ENCODE measurements around the gene LMO4. TPM values are rescaled to one million over a fixed set of nuclear protein-coding genes. Genes with fewer than 3 reads are reported as not detected.

The LMO4 gene
- total and polyA plus RNA-seq, 2 experiments from 2014 or later: 35.6 to 96.2 TPM

DNA sequence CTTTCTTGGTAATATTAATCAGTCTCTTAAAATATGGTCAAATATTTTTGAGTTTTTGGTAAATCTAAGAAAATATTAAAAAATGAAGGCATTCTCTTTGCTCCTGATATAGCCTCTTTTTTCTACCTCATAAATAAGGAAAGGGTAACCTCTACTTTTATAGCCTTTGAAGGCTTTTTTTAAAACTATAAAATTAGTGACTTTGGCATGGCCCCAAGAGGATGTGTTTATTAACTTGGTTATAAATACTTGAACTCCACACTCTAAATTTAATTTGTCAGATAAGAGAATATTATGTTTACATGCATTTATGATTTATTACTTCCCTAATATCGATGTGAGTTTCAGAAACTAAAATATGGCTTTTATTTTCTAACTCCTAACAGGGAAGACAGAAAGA, 60.3 kb downstream of the LMO4 start (continued):
- no peak for TF ChIP-seq ETS1 (IDR thresholded peaks at IDR 0.05)
- no peak for TF ChIP-seq ZNF331 (CRISPR knock-in tag; IDR thresholded peaks at IDR 0.05; ENCODE audit: low read depth)
- no peak for TF ChIP-seq POLR2AphosphoS5 (IDR thresholded peaks at IDR 0.05; ENCODE audit: low read depth)
- no peak for TF ChIP-seq NANOG (IDR thresholded peaks at IDR 0.05; ENCODE audit: borderline replicate concordance)
- TF ChIP-seq, protein P1, sequence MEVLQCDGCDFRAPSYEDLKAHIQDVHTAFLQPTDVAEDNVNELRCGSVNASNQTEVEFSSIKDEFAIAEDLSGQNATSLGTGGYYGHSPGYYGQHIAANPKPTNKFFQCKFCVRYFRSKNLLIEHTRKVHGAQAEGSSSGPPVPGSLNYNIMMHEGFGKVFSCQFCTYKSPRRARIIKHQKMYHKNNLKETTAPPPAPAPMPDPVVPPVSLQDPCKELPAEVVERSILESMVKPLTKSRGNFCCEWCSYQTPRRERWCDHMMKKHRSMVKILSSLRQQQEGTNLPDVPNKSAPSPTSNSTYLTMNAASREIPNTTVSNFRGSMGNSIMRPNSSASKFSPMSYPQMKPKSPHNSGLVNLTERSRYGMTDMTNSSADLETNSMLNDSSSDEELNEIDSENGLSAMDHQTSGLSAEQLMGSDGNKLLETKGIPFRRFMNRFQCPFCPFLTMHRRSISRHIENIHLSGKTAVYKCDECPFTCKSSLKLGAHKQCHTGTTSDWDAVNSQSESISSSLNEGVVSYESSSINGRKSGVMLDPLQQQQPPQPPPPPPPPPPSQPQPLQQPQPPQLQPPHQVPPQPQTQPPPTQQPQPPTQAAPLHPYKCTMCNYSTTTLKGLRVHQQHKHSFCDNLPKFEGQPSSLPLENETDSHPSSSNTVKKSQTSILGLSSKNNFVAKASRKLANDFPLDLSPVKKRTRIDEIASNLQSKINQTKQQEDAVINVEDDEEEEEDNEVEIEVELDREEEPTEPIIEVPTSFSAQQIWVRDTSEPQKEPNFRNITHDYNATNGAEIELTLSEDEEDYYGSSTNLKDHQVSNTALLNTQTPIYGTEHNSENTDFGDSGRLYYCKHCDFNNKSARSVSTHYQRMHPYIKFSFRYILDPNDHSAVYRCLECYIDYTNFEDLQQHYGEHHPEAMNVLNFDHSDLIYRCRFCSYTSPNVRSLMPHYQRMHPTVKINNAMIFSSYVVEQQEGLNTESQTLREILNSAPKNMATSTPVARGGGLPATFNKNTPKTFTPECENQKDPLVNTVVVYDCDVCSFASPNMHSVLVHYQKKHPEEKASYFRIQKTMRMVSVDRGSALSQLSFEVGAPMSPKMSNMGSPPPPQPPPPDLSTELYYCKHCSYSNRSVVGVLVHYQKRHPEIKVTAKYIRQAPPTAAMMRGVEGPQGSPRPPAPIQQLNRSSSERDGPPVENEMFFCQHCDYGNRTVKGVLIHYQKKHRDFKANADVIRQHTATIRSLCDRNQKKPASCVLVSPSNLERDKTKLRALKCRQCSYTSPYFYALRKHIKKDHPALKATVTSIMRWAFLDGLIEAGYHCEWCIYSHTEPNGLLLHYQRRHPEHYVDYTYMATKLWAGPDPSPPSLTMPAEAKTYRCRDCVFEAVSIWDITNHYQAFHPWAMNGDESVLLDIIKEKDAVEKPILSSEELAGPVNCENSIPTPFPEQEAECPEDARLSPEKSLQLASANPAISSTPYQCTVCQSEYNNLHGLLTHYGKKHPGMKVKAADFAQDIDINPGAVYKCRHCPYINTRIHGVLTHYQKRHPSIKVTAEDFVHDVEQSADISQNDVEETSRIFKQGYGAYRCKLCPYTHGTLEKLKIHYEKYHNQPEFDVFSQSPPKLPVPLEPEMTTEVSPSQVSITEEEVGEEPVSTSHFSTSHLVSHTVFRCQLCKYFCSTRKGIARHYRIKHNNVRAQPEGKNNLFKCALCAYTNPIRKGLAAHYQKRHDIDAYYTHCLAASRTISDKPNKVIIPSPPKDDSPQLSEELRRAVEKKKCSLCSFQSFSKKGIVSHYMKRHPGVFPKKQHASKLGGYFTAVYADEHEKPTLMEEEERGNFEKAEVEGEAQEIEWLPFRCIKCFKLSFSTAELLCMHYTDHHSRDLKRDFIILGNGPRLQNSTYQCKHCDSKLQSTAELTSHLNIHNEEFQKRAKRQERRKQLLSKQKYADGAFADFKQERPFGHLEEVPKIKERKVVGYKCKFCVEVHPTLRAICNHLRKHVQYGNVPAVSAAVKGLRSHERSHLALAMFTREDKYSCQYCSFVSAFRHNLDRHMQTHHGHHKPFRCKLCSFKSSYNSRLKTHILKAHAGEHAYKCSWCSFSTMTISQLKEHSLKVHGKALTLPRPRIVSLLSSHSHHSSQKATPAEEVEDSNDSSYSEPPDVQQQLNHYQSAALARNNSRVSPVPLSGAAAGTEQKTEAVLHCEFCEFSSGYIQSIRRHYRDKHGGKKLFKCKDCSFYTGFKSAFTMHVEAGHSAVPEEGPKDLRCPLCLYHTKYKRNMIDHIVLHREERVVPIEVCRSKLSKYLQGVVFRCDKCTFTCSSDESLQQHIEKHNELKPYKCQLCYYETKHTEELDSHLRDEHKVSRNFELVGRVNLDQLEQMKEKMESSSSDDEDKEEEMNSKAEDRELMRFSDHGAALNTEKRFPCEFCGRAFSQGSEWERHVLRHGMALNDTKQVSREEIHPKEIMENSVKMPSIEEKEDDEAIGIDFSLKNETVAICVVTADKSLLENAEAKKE (CRISPR knock-in tag; IDR thresholded peaks at IDR 0.05): no peak
- no peak for TF ChIP-seq CREB1 (CRISPR knock-in tag; IDR thresholded peaks at IDR 0.05; ENCODE audit: low read depth)
- TF ChIP-seq STAT1 (IDR thresholded peaks at IDR 0.05; ENCODE audit: unreplicated experiment): no peak
- TF ChIP-seq JUNB (IDR thresholded peaks at IDR 0.05; ENCODE audit: unreplicated experiment): no peak

DNA sequence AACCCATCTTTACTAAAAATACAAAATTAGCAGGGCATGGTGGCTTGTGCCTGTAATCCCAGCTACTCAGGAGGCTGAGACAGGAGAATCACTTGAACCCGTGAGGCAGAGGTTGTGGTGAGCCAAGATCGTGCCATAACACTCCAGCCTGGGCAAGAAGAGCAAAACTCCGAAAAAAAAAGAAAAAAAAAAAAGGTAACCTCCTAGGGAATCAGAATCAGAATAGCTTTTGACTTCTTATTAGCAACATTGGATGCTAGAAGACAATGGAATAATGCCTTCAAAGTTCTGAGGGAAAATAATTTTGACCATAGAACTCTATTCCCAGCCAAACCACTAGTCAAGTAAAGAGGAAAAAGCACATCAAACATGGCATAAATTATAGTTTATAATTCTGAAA, 60.9 kb downstream of the LMO4 start:
- H3K4me3 ChIP-seq: no peak overlapping the region
- H3K27ac ChIP-seq (ENCODE audit: low read depth): no peak overlapping the region
- TF ChIP-seq CREB1 (CRISPR knock-in tag; IDR thresholded peaks at IDR 0.05; ENCODE audit: low read depth): no peak
- TF ChIP-seq NANOG (IDR thresholded peaks at IDR 0.05; ENCODE audit: borderline replicate concordance): no peak
- no peak for TF ChIP-seq ZNF331 (CRISPR knock-in tag; IDR thresholded peaks at IDR 0.05; ENCODE audit: low read depth)
- TF ChIP-seq CTCF (conservative IDR thresholded peaks at IDR 0.05; ENCODE audit: low read depth in 2 of 2): no peak
- no peak for TF ChIP-seq JUNB (IDR thresholded peaks at IDR 0.05; ENCODE audit: unreplicated experiment)
- Mint-ChIP-seq H3K27me3 (ENCODE audit: insufficient read depth, low read depth, poor library complexity) (no peaks in the 10 kb centered on the region), H3K27ac (no peak overlapping the region), H3K4me1 (no peaks in the 10 kb centered on the region), H3K4me3 (no peak overlapping the region), H3K9me3 (no peaks in the 10 kb centered on the region; the same call in 2 of the 3 replicates), H3K36me3 (ENCODE audit: low read depth) (no peaks in the 10 kb centered on the region; the same call in 2 of the 3 replicates)
- ATAC-seq: no peak
- no peak overlapping the region for H3K4me2 ChIP-seq
- H3K36me3 ChIP-seq (ENCODE audit: insufficient read depth): no peaks in the 10 kb centered on the region
- no peaks in the 10 kb centered on the region for H3F3A ChIP-seq (replicated peaks; ENCODE audit: low read depth)
- H3K4me1 ChIP-seq (ENCODE audit: insufficient read depth): no peaks in the 10 kb centered on the region
- no peak overlapping the region for H2AFZ ChIP-seq
- H3K9me2 ChIP-seq (ENCODE audit: insufficient read depth): no peaks in the 10 kb centered on the region
- H3K27me3 ChIP-seq (ENCODE audit: insufficient read depth): no peaks in the 10 kb centered on the region
- DNase-seq (ENCODE audit: low spot score): no peak
- no peaks in the 10 kb centered on the region for H3K79me2 ChIP-seq (replicated peaks; ENCODE audit: insufficient read depth)
- no peaks in the 10 kb centered on the region for H4K20me1 ChIP-seq (replicated peaks; ENCODE audit: insufficient read depth)

Measured in GM23338 (cell line).